GM21528 (cell line): ENCODE results near the gene ASXL2.

Experiments
- ATAC-seq: cut with Tn5 transposase; IDR thresholded peaks from one replicate; pipeline ENCODE4 v1.9.1; 2021; ENCODE audit warnings: mild to moderate bottlenecking, moderate library complexity; ENCODE audit not compliant: unreplicated experiment, low FRiP score

ASXL2 gene

GRCh38 chr2:25699216-25699615 lies 179.1 kb downstream of the ASXL2 start:
- no peak for ATAC-seq

- ATAC-seq, result no peak
These were observed 179.5 kb downstream of the ASXL2 start for GRCh38 chr2:25698752-25699151.

GRCh38 chr2:25697559-25698341 lies 180.5 kb downstream of the ASXL2 start:
- ATAC-seq, result no peak

- no peak for ATAC-seq
These were observed 185.4 kb downstream of the ASXL2 start for GRCh38 chr2:25692737-25693445.

GRCh38 chr2:25692143-25692542 lies 186.1 kb downstream of the ASXL2 start:
- ATAC-seq, result no peak

- ATAC-seq, result no peak
These were observed 188.2 kb downstream of the ASXL2 start for GRCh38 chr2:25690058-25690457.

GRCh38 chr2:25688236-25688635 lies 190.1 kb downstream of the ASXL2 start:
- no peak for ATAC-seq

- no peak for ATAC-seq
These were observed 192.5 kb downstream of the ASXL2 start for GRCh38 chr2:25685741-25686140.

- ATAC-seq, result no peak
These were observed 193.5 kb downstream of the ASXL2 start for GRCh38 chr2:25684577-25685473.
